ENCODE results near the gene HHAT. TPM values are rescaled to one million over a fixed set of nuclear protein-coding genes. Genes with fewer than 3 reads are reported as not detected.

HHAT gene
- total RNA-seq, 2 donors from 2014 or later: 16.3 to 19.0 TPM

DNA sequence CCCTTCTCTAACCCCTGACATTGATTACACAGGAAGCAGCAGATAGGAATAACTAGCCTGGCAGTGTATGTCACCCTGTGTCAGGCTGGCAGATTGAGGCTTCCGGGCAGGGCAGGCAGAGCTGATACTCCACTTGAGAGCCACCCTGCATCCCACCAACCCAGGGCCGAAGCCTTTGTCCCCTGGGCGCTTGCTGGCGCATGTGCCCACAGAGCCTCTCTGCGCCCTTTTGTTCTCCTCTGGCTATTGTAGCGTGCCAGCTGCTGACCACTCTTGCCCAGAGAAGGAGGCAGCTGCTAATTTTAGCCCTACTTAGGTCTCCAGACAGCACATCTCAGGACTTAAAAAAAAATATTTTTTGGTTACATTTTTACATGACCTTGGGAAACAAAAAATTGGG lies 304.9 kb downstream of the HHAT start:
- H3K27ac ChIP-seq: no peak overlapping the region
- H3K4me3 ChIP-seq: no peak overlapping the region
- WGBS: 92% methylated on average over 6 of the region's 6 CpGs
- no peak for DNase-seq (ENCODE audit: low spot score)
- H3K36me3 ChIP-seq: no peaks in the 10 kb centered on the region
- no peaks in the 10 kb centered on the region for H3K27me3 ChIP-seq (replicated peaks; ENCODE audit: insufficient read depth)
- intact Hi-C loops (cut with DNase I): no loop called here
- no peaks in the 10 kb centered on the region for H3K9me3 ChIP-seq
- no peaks in the 10 kb centered on the region for H3K4me1 ChIP-seq (replicated peaks)
- TF ChIP-seq, protein P1, sequence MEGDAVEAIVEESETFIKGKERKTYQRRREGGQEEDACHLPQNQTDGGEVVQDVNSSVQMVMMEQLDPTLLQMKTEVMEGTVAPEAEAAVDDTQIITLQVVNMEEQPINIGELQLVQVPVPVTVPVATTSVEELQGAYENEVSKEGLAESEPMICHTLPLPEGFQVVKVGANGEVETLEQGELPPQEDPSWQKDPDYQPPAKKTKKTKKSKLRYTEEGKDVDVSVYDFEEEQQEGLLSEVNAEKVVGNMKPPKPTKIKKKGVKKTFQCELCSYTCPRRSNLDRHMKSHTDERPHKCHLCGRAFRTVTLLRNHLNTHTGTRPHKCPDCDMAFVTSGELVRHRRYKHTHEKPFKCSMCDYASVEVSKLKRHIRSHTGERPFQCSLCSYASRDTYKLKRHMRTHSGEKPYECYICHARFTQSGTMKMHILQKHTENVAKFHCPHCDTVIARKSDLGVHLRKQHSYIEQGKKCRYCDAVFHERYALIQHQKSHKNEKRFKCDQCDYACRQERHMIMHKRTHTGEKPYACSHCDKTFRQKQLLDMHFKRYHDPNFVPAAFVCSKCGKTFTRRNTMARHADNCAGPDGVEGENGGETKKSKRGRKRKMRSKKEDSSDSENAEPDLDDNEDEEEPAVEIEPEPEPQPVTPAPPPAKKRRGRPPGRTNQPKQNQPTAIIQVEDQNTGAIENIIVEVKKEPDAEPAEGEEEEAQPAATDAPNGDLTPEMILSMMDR (IDR thresholded peaks at IDR 0.05): no peak
- no peak for TF ChIP-seq POLR2AphosphoS5 (IDR thresholded peaks at IDR 0.05)
- TF ChIP-seq POLR2A (IDR thresholded peaks at IDR 0.05): no peak

DNA sequence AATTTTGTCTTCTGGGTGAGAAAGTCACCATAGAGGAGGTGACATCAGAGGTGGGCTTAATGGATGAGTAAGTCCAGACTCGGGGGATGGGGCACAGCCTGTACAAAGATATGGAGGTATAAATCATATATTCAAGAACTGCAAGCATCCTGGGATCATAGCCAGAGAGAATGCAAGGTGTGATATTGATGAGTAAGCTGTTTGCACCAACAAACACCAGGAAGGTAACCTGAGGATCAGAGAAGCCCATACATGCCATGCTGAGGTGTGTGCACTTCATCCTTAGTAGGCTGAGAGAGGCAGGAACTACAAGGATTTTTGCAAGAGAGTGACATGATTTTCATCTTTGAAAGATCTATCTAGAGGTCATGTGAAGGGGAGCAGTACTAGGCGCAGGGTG lies 306.4 kb downstream of the HHAT start:
- intact Hi-C loops (cut with DNase I): no loop called here
- no peak overlapping the region for H3K27ac ChIP-seq
- H3K4me3 ChIP-seq: no peak overlapping the region
- 90% methylated on average over 2 of the region's 2 CpGs for WGBS
- H3K4me1 ChIP-seq (replicated peaks): no peaks in the 10 kb centered on the region
- no peaks in the 10 kb centered on the region for H3K9me3 ChIP-seq
- no peaks in the 10 kb centered on the region for H3K36me3 ChIP-seq
- TF ChIP-seq POLR2A (IDR thresholded peaks at IDR 0.05) (no peak), POLR2AphosphoS5 (IDR thresholded peaks at IDR 0.05) (no peak)
- TF ChIP-seq, protein P1 (IDR thresholded peaks at IDR 0.05): no peak
- DNase-seq (ENCODE audit: low spot score): no peak
- H3K27me3 ChIP-seq (replicated peaks; ENCODE audit: insufficient read depth): no peaks in the 10 kb centered on the region

DNA sequence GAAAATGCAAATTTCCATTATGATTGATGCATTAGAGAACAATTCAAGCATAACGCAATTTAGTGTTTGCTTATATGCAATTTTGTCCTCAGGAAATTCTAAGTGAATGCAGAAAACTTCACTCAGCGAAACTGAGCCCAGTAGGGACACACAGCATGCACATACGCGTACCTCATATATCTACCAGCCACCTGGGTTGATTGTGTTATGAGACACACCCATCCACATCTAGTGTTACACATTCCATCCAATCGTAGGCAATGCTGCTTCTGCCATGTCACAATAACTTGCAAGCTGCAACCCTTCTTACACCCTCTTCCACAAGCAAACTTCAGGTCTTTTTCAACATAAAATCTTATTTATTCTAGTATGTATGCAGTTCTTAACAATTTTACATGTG lies 312.9 kb downstream of the HHAT start:
- 80% methylated on average over 5 of the region's 5 CpGs for WGBS
- no peak for DNase-seq (ENCODE audit: low spot score)
- Histone ChIP-seq H3K36me3 (no peaks in the 10 kb centered on the region), H3K9me3 (no peaks in the 10 kb centered on the region), H3K27me3 (replicated peaks; ENCODE audit: insufficient read depth) (no peaks in the 10 kb centered on the region), H3K4me3 (no peak overlapping the region), H3K27ac (no peak overlapping the region), H3K4me1 (replicated peaks) (no peaks in the 10 kb centered on the region)
- intact Hi-C loops (cut with DNase I): no loop called here
- TF ChIP-seq POLR2AphosphoS5 (IDR thresholded peaks at IDR 0.05): no peak
- no peak for TF ChIP-seq POLR2A (IDR thresholded peaks at IDR 0.05)
- TF ChIP-seq, protein P1 (IDR thresholded peaks at IDR 0.05): no peak

DNA sequence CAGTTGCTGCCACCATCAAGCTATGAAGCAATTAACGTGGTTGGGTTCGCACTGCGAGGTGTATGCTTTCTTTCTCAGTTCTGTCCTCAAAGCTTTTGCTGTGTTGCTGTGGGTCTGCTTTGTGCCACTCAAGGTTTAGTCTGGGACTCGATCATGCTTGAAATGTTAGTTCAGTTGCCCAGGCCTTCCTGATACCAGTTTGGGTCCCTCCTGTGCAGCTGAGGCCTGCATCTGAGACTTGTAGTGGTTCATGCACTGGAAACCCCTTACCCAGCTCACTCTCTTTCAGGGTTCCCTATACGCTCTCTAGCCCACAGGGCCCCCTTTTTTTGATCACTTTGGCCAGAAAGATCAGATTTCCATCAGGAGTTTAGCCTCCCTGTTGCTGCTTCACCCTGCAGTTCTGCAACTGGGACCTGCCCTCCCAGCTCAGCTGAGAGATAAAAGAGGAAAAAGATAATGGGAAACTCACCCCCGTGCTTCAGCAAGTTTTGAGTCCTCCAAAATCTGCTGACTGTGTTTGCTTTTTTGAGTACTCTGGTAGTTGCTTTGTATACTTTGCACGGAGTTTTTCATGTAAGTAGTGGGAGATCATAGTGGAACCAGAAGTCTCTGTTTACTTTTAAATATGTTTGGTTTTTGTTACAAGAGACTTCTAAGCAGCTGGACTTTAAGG lies 317.0 kb downstream of the HHAT start:
- intact Hi-C loops (cut with DNase I): no loop called here
- Histone ChIP-seq H3K4me3 (no peak overlapping the region), H3K27ac (no peak overlapping the region), H3K4me1 (replicated peaks) (no peaks in the 10 kb centered on the region), H3K9me3 (no peaks in the 10 kb centered on the region), H3K36me3 (no peaks in the 10 kb centered on the region), H3K27me3 (replicated peaks; ENCODE audit: insufficient read depth) (no peaks in the 10 kb centered on the region)
- DNase-seq (ENCODE audit: low spot score): no peak
- 75% methylated on average over 7 of the region's 7 CpGs for WGBS
- TF ChIP-seq POLR2AphosphoS5 (IDR thresholded peaks at IDR 0.05) (no peak), POLR2A (IDR thresholded peaks at IDR 0.05) (no peak)
- TF ChIP-seq, protein P1 (IDR thresholded peaks at IDR 0.05): no peak

DNA sequence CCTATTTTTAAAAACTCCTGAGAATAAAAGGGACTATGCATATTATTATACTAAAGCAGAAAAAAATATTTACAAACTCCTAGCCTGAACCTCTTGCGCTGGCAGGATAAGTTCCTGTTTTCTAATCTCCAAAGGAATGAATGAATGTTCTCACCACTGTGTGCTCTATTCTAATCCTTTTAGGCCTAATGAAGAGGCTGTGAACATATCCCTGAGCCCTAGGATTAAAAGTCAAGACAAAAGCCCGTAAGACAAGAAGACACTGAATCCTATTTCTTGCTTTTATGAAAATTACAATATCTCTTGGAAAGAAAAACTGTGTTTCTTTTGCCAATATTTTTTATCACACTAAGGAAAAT lies 317.5 kb downstream of the HHAT start:
- intact Hi-C loops (cut with DNase I): no loop called here
- no peaks in the 10 kb centered on the region for H3K9me3 ChIP-seq
- WGBS: 78% methylated on average over 2 of the region's 2 CpGs

More for the DNA sequence above, 317.5 kb downstream of the HHAT start:
- Histone ChIP-seq H3K27ac (no peak overlapping the region), H3K4me1 (replicated peaks) (no peaks in the 10 kb centered on the region), H3K4me3 (no peak overlapping the region), H3K36me3 (no peaks in the 10 kb centered on the region), H3K27me3 (replicated peaks; ENCODE audit: insufficient read depth) (no peaks in the 10 kb centered on the region)
- no peak for DNase-seq (ENCODE audit: low spot score)
- no peak for TF ChIP-seq POLR2A (IDR thresholded peaks at IDR 0.05)
- no peak for TF ChIP-seq POLR2AphosphoS5 (IDR thresholded peaks at IDR 0.05)
- TF ChIP-seq, protein P1 (IDR thresholded peaks at IDR 0.05): no peak
